ENCODE measurements around the gene PITX3.
A peak's percentile ranks its signal among the peaks of the same experiment; 100 is the strongest.

The PITX3 gene

DNA sequence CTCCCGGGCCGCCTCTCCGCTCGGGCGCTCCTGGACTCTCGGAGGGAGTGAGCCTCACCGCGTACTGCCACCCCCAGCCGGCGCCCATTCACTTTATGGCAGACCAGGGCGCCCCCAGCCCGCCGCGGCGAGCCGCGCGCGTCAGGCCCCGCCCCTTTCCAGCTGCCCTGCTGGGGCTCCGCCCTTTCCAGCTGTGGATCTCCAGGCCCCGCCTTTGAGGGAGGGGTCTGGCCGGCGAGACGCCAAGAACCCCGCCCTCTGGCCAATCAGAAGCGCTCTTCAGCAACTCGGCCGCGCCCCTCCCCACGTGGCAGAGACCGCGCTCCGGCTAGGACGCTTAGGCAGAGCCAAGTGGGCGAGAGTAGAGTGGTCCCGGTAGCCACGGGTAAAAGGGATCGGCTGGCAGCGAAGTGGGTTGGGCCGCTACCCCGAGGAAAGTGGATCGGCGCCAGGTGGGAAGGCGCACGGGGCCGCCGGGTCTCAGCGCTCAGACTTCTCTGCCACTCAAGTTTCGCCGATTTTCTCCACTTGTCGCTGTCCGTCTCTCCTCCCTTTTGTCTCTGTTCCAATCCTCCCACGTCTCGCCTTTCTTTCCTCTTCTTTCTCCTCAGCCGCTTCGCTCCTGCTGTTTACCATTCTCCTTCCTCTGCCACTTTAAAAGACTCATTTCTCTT, at the start of gene PITX3:
TSS of gene PITX3 (minus strand) at position 69 of the 674 bp plus-strand sequence. CDS start 9,432 bp downstream, outside the sequence.
- peak; percentile 18 to 67 for DNase-seq

DNA sequence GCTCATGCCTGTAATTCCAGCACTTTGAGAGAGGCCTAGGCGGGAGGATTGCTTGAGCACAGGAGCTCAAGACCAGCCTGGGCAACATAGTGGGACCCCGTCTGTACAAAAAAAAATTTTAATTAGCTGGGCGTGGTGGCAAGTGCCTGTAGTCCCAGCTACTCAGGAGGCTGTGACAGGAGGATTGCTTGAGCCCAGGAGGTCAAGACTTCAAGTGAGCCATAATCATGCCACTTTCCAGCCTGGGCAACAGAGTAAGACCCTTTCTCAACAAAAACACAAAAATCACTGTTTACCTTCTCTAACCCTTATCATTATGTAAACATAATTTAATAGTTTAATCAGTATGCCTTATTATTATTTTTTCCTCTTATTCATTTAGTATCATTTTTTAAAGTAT, 48.5 kb upstream of the PITX3 start:
- no peak for DNase-seq

DNA sequence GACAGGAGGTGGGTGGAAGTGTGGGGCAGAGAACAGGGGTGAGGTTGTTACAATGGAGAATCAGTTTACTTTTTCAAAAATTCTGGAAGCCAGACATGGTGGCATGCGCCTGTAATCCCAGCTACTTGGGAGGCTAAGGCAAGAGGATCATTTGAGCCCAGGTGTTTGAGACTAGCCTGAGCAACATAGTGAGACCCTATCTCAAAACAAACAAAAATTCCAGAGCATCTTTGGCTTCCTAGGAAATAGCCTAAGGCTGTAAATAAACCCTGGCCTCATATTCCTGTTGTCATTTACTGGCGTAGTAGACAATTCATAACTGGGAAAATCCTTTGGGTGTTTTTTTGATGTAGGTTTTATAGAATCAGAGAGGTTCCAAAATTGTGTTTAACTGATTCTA, 48.0 kb upstream of the PITX3 start:
- no peak for DNase-seq

DNA sequence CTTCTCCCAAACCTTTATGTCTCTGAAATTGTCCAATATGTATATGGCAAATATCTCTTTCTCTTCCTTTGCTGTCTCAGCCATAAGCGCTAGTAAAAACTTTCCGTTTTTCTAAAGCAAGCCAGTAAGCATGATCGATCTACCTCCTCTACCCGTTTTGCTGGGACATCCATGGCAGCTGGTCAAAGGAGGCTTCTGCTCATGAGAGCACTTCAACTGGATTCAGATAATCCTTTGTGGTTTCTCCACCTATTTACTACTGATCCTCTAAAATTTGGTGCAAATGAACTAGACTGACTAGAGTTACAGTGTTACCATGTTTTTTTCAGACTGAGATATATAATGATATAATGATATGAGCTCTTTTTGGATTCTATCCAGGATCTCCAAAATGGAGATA, 46.7 kb upstream of the PITX3 start:
- DNase-seq = no peak

DNA sequence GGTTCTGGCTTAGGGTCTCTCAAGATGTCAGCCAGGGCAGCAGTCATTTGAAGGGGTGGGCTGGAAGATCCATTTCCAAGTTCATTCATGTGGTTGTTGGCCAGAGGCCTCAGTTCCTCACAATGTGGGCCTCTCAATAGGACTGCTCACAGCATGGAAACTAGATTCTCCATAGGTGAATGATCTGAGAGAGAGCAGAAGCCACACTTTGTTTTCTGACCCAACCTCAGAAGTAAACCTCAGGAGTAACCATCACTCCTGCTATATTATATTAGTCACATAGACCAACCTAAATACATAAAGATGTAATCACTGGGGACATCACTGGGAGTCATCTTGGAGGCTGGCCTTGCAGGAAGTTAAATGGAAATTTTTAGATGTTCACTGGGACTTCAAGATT, 46.2 kb upstream of the PITX3 start:
- DNase-seq = no peak

DNA sequence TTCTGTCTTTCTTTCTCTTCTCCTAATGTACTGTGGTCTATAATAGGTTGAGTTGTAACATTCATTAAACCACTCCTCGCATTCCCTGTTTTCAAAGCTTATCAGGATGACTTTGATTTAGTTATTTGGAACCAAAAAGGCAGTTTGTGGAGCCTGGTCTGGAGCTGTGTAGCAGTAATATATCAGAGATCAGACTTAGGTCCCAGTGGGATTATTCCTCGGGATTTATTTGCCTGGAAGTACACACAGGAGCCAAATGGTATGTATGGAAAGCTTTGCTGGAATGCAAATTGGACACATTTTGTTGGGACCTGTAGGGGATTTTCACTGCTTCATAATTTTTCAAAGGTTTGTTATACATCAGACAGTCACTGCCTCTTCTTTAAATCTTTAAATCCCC, 44.9 kb upstream of the PITX3 start:
- no peak for DNase-seq

DNA sequence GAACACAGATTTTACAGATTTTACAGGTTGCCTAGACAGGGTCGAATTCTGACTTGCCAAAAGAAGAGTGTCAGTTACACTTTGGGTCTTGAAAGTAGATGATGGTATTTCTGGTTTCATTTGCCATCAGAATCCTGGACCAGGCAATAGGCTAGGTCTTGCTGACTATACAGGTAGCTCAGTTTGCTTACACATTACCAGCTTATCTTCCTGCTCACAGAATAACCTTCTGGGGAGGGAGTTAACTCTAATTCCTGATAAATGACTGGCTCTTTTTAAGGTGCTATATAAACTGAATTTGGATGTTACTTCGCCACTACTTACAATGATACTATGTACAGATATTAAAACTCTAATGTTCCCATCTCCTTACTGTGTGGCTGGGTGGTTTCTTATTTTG, 43.8 kb upstream of the PITX3 start:
- no peak for DNase-seq

DNA sequence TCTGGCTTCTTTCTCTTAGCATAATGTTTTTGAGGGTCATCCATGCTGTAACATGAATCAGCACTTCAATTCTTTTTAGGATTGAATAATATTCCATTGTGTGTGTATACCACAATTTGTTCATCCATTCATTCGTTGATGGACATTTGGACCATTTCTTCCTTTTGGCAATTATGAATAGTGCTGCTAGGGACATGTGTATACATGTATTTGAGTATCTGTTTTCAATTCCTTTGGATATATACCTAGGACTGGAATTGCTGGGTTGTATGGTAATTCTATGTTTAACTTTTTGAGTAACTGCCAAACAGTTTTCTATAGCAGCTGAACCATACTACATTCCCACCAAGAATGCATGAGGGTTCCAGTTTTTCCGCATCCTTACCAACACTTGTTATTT, 43.2 kb upstream of the PITX3 start:
- no peak for DNase-seq

DNA sequence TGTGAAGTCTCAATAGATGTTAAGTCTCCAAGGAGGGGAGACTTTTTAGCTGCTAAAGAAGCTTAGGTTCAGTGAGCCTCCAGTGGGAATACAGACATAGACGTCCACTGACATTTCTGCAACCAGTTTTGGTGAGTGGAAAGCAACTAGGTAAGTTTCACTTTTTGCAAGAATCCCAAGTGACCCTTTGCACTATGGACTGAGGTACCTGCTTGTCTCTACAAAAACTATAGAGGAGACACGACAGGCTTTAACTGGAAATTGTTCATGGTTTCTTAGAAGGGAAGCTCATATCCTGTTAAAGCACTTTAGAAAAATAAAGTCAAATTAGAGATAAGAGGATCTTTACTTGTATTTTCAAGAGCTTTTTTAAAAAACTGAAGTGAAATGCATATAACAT, 42.6 kb upstream of the PITX3 start:
- DNase-seq = no peak

DNA sequence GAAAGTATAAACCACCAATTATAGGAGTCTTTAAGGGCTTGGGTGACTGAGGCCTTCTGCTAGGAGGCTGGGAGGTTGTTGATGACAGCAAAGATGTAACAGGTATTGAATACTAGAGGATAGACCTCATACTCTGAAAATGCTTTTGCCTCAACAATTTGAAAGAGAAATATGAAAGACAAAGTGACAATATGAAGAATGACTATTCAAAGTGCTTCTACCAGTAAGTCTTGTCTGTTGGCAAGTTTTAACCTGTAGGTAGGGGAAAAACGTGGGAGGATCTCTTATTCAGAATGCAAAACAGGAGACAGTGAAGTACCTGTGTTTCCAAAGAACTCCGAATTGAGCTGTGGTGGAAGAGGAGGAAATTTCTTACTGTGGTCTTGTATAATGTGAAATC, 42.2 kb upstream of the PITX3 start:
- DNase-seq = no peak

DNA sequence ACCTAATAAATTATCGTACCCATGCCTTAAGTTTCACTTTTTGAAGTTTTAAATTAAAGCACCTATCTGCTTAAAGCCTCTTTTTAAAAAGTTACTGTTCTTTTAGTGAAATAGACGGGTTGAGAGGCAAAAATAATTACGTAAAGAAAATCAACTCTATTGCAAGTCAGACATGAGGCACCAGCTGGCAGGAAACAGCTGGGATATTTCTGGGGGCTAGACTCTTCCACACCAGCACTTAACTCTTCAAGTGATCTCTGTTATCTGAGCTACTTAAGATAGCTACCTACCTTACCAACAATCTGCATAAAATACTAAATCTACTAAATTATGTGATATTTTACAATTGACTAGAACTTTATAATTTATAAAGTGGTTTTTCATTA, 39.8 kb upstream of the PITX3 start:
- no peak for DNase-seq

DNA sequence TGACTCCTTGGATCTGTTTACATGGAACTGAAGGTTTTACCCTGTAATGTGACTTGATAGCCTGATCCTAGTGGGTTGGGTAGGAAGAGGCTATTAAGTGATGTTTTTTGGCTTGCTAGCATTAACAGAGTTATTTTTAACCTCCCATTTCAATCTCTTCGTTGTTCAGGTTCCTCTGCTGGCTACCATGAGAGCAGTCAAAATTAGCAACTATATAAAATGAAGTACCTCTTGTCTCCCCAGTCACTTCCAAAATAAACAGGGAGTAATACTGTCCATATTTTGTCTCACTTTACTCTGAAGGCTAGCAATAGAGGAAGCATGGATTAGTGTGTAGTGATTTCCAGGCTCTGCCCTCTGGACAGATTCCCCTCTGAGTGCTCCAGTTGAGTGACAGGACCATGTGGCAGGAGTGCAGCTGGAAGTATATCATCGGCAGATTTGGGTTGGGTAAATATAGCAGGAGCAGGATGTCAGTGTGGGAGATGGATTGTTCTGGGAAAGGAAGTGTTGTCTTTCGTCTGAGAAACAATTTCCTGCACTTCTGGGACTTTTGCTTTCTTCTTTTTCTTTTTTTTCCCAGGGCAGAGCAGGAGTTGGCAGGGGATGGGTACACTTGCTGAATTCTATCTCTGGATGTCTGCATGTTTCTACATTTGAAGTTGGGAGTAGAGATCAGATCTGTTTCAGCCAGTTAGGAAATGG, 39.2 kb upstream of the PITX3 start:
- no peak for DNase-seq

DNA sequence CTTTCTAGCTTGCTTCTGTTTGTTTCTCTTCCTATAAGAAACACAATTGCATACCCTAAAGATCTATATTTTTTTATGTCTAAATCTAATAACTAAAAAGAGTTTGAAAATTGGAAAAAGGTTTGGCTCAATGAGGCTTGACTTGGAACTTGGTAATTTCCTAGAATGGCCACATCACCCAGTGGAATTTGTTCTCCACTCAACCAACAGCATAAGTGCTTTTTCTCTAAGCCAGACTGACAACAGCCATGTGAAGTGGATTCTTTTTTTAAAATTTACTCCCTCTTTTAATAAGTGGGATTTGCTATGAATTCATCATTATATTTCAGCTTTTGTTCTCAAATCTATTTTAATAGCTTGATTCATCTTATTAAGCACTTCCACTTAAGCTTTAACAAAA, 37.8 kb upstream of the PITX3 start:
- DNase-seq = no peak

DNA sequence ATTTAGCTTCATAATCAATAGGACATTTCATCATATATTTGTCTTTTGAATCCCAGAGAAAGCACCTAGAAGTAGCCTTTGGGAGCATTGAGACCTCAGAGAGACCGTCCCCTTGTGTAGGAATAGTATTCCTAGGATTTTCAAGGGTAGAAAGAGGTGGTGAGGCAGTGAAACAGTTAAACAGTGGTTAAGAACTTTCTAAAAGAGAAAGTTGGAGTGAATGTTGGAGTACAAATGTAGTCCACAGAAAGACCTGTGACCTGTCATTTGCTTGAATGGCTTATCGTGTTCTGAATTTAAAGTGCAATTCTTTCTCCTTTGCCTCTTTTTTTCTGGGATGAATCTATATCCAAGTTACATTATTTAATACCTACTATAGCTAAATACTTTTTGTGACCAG, 34.0 kb upstream of the PITX3 start:
- DNase-seq = no peak

DNA sequence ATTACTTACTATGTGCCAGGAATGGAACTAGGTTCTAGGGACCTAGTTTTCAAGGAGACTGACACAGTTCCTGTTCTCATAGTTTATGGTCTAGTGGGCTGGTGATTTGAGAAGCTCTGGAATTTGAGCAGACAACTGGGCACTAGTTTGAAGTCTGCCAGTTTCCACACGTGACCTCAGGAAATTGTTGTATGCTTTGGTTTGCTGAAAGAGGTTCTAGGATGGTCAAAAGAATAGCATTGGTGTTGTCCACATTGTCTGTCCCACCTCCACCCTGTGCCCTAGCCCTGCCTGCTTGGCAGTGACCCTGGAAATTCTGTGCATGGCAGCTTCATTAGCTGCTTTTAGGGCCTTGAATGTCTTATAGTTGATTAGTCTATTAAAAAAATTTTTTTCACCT, 32.8 kb upstream of the PITX3 start:
- no peak for DNase-seq

DNA sequence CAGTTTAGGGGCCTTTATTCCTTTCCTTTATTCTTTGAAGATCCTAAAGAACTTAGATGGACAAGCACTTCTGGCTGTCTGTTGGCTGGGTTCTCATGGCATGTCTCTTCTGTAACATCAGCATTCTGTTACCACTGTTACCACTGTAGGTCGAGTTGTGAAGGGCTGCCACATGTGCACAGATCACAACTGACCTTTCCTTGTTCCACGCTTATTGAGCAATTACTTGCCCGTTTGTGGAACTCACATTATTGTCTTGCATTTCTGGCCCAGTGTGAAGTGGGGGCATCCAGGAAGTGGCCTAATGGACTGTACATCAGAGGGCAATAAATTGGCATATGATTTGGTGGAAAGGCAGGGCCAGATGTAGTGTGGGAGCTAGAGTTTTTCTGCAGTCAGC, 27.7 kb upstream of the PITX3 start:
- DNase-seq = no peak

DNA sequence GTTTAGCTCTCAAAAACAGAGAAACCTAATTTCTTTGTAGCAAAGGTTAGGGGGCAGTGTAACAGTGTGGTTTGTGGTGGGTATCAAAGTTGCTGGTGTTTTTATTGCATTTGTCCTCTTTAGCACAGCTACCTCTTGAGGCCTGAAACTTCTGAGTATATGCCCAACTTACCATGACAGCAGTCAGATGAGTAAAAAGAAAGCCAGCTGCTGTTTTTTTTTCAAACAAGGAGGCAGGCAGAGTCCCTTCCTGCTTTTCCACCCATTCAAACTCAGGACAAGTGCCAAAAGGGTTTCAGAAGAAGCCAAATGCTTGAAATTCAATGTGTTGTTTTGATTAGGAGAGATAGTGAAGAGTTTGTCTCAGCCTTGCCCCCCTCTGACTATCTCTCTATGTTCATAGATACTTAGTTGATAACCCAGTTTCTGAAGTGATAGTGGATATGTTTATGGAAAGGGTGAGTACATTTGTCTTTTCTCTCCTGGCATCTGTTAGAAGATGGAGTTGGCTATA, 27.1 kb upstream of the PITX3 start:
- no peak for DNase-seq

DNA sequence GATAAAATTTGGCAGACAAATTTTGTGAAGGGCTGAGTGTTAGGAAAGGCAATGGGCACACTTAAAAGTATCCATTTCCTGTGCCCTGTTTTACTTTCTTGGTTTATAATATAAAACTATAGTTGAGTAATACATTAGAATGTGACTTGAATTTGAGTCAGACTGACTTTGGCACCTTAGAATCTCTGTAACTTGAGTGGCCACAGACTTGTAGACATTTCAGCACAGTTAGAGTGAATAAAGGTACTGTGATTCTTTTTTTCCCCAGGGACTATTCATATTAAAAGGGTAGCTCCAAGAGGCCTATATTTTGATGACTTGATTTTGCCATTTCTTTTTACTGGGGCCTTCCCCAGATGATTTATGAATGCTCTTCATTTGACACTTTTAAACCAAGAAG, 26.4 kb upstream of the PITX3 start:
- DNase-seq = no peak

DNA sequence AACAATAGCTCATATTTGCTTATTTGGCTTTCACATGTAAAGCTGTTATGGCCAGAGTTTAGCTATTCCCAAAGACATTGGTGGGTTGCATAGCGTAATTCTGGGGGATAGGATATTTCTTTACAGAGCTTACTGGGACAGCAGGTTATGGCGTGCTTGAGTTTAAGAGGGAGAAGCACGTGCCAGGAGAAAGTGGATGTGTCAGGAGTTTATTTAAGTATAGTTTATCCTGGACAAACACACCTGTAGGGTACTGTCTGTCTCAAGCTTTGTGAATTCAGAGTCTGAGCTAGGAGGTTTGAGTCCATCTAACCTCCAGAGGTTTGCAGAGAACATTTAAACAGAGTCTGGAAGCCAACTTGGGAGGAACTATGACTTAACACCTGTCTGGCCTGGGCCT, 25.4 kb upstream of the PITX3 start:
- no peak for DNase-seq

DNA sequence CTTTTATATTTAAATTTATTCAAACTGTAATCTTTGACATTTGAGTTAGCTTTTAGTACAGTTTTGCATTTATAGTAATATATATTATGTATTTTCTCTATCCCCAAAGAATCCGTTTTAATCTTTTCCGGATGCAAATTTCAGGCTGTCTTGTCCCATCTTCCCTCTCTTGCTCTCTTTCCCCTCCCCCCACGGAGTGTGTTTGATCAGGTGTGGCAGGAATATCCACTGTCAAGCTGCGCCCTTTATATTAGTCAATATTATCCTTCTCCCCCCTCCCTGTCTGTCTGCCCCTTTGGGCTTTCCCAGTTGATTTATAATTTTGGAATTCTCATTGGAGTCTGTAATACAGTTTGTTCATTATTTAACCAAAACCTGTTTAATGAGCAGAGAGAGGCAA, 23.1 kb upstream of the PITX3 start:
- DNase-seq = no peak

DNA sequence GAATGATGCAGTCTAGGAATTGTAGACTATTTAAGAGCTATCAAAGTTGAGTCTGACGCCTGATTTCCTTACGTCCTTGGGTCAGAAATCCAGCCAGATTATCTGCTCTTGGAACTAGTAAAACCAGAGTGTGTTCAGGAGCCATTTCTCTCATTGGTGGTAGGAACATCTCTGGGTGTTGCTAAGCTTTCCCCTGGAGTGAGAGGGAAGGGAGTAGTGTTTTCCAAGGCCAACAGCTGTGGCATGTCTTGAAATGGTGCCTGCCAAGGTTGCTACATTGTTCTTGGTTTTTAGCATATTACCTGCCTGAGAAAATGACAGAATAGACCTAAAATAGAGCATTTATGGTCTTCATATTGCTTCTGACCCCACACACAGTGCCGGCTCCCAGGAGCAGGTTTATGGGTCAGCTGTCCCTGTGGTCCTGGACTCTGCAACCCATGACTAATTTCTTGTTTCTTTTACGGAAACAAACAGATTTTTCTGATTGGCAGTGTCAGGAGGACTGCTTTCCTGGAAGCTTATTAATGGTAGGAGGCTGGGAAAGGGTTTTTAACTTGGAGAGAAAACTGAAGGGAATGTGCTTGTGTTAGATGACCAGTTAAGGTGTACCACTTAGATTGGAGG, 21.5 kb upstream of the PITX3 start:
- DNase-seq = no peak

DNA sequence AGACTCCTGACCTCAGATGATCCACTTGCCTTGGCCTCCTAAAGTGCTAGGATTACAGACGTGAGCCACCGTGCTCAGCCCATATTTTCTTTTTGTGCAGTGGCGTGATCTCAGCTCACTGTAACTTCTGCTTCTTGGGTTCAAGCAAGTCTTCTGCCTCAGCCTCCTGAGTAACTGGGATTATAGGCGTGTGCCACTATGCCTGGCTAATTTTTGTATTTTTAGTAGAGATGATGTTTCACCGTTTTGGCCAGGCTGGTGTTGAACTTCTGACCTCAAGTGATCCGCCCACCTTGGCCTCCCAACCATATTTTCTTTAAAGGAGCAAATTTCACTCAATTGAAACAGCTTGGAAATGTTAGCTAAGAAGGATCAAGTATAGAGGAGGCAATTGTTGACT, 20.5 kb upstream of the PITX3 start:
- DNase-seq = no peak

DNA sequence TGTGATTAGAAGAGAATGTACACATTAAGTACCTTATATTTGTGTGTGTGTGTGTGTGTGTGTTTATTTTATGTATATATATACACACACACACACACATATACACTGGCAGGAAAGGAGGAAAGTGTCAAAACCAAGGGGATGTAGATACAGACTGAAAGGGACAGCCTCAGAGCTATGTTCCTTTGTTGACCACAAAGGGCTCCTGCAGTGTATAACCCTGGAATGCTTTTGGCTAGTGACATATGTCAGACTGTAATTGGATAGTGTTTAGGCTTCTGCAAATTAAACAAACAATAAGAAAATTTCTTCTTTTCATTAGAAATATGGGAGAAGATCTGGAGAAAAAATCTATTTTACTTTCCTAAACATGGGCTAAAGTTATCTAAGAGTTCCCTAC, 19.9 kb upstream of the PITX3 start:
- DNase-seq = no peak

DNA sequence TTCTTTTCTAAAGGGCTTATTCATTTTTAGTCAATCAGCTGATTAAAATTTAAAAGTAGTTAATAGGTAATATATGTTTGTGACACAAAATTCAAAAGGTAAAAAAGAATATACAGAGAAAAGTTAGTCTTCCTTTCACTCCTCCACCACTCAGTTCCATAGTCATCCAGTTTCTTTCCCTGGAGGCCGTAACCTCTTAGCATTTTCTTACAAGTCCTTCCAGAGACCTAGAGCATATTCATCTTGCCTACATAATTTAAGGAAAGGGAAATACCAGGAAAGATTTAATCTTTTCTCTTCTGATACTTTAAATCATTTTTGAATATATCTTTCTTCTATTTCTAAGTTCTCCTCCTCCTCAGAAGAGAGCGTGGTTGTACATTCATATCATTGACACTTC, 14.1 kb upstream of the PITX3 start:
- DNase-seq = no peak
